Brain microvascular endothelial cell (primary cell): Measurements from ENCODE around the gene KLHL25.

Source experiments
- DNase-seq: peaks from one replicate; pipeline ENCODE4 v3.0.0-alpha.2; 2020
- H3K27ac ChIP-seq: fragments of 250-450 bp; sonication (Bioruptor Pico); 2 replicates; pipeline ENCODE4 v1.5.1; 2020; ENCODE audit warnings: mild to moderate bottlenecking, moderate library complexity
- H3K27me3 ChIP-seq: fragments of 250-450 bp; sonication (Bioruptor Pico); replicated peaks from 2 replicates; pipeline ENCODE4 v1.5.1; 2020; ENCODE audit warnings: mild to moderate bottlenecking
- H3K36me3 ChIP-seq: fragments of 250-450 bp; sonication (Bioruptor Pico); replicated peaks from 2 replicates; pipeline ENCODE4 v1.5.1; 2020; ENCODE audit warnings: mild to moderate bottlenecking
- H3K4me3 ChIP-seq: 2 replicates; pipeline ENCODE4 v1.5.1; 2011; ENCODE audit warnings: low read depth, mild to moderate bottlenecking, control low read depth, low read length, moderate library complexity
- CTCF ChIP-seq: IDR thresholded peaks from 2 replicates; pipeline ENCODE4 v1.5.1; 2011; ENCODE audit warnings: low read depth, mild to moderate bottlenecking, moderate library complexity, low read length, control low read depth, inconsistent platforms; ENCODE audit errors: missing control alignments
- in situ Hi-C: cut with HindIII; loops from 2 replicates; pipeline ENCODE4 v1.10.0; 2017; ENCODE audit warnings: low sequenced_read_pairs, low pct_ligation_motif_present

Gene KLHL25

GRCh38 chr15:85755471-85755870, 39.3 kb downstream of the KLHL25 start:
- Histone ChIP-seq H3K36me3 (no peaks in the 10 kb centered on the region), H3K4me3 (no peak overlapping the region), H3K27ac (no peak overlapping the region), H3K27me3 (no peaks in the 10 kb centered on the region)
- no peak for DNase-seq
- no peak for TF ChIP-seq CTCF
- in situ Hi-C loops, result no loop called here

- Histone ChIP-seq H3K27me3 (no peaks in the 10 kb centered on the region), H3K36me3 (no peaks in the 10 kb centered on the region), H3K4me3 (no peak overlapping the region), H3K27ac (no peak overlapping the region)
- no peak for DNase-seq
- no peak for TF ChIP-seq CTCF
- in situ Hi-C loops, result no loop called here
Measured at GRCh38 chr15:85754989-85755388, 39.7 kb downstream of the KLHL25 start.

DNA sequence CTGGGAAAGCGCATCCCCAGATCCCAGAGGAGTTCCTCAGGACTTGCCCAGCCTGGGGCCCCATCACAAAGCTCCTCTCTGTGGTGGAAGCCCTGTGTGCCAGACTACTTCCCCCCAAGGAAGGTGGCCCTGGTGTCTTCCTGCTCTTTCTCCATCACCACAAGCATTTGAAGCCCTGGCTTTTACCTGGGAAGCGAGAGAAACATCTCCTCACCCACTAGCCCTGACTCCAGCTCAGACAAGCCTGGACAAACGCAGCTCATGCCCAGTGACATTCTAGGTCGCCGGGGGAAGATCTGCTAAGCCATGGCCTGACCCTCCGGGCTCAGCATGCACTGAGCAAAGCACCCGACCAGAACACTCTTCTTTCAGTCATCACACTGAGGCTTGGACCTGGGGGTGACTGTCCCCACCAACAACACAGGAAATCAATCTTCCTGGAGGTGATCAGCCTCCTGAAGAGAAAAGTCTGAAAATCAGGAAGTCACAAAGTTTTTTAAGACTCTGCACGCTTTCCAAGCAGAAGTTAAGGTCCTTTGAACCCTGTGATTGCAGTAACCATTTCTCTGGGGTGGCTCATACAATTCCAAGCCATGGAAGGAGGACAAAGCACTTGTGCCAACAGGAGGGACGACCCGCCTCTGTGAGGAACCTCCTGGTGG, 40.8 kb downstream of the KLHL25 start:
- H3K27ac ChIP-seq, result no peak overlapping the region
- no peaks in the 10 kb centered on the region for H3K27me3 ChIP-seq
- no peak for DNase-seq
- TF ChIP-seq CTCF, result no peak
- in situ Hi-C loops, result no loop called here
- H3K4me3 ChIP-seq, result no peak overlapping the region
- no peaks in the 10 kb centered on the region for H3K36me3 ChIP-seq

DNA sequence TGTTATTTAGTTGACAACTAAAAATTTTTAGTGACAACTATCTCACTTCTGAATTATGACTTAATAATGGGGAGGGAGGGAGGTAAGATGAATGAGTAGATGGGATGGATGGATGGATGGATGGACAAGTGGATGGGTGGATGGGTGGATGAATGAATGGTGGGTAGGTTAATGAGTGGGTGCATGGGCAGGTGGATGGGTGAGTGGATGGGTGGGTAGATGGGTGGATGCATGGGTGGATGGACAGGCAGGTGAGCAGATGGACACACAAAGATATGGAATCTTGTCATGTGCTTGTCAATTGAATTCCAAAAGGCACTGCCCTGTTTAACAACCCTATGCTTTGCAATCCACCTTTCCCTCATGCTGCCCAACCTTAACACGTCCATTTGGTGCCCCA, 41.5 kb downstream of the KLHL25 start:
- in situ Hi-C loops, result no loop called here
- Histone ChIP-seq H3K27me3 (no peaks in the 10 kb centered on the region), H3K36me3 (no peaks in the 10 kb centered on the region), H3K27ac (no peak overlapping the region), H3K4me3 (no peak overlapping the region)
- TF ChIP-seq CTCF, result no peak
- DNase-seq, result no peak

DNA sequence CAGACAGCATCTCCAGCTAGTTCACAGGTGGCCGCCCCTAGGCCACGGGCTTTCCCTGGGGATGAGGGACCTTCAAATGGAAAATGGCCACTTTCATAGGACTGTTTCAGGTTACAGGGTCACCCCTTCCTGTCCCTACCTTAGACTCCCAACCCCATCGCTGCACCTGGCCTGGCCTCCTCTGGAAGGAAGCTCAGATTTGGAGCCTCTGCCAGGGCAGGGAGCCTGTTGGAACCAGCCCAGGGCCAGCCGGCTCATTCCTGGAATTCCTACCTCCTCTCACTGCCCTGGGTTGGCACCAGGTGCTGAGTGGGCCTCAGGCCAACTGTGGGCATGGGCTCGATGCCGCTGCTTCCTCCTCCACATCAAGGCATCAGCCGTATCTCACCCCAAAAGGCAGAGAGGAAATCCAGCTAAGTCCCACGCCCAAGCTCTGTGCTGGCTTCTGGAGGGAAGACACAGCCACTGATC, 42.2 kb downstream of the KLHL25 start:
- H3K4me3 ChIP-seq, result no peak overlapping the region
- in situ Hi-C loops, result no loop called here
- peaks cover 3% of the 10 kb centered on the region for H3K36me3 ChIP-seq
- no peak overlapping the region for H3K27ac ChIP-seq
- TF ChIP-seq CTCF, result no peak
- no peak for DNase-seq
- H3K27me3 ChIP-seq, result no peaks in the 10 kb centered on the region

- Histone ChIP-seq H3K27me3 (no peaks in the 10 kb centered on the region), H3K36me3 (peaks cover 7% of the 10 kb centered on the region), H3K4me3 (no peak overlapping the region), H3K27ac (no peak overlapping the region)
- DNase-seq, result no peak
- TF ChIP-seq CTCF, result no peak
- in situ Hi-C loops, result no loop called here
Measured at GRCh38 chr15:85752124-85752475, 42.6 kb downstream of the KLHL25 start.
